ENCODE results near the gene AZU1. TPM values are rescaled to one million over a fixed set of nuclear protein-coding genes. Genes with fewer than 3 reads are reported as not detected.

The AZU1 gene
- polyA plus RNA-seq, 3 donors, result 2.7 to 5.7 (median 4.3) TPM

DNA sequence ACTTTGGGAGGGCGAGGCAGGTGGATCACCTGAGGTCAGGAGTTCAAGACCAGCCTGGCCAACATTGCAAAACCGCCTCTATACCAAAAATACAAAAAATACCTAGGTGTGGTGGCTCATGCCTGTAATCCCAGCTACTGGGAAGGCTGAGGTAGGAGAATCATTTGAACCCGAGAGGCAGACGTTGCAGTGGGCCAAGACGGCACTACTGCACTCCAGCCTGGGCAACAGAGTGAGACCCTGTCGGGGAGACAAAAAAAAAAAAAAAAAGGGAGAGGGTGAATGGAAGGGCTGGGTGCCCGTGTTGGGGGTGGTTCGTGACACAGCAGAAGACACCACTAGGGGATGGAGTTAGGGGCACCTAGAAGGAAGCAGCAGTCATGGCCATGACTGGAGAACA is 42.7 kb downstream of the AZU1 start:
- no peak overlapping the region for H3K4me2 ChIP-seq (replicated peaks; ENCODE audit: extremely low read depth, low read length, poor library complexity, severe bottlenecking)
- intact Hi-C loops (cut with micrococcal nuclease), result no loop called here
- peaks cover 31 to 52% of the 10 kb centered on the region in 2 donors for H3K36me3 Mint-ChIP-seq
- peaks cover 10 to 23% of the 10 kb centered on the region in 2 donors for H3K36me3 ChIP-seq (replicated peaks in 1 of 2; ENCODE audit: control insufficient read depth in 1 of 2, insufficient read depth in 2 of 2, low read length in 2 of 2)
- H3K9me3 Mint-ChIP-seq, result no peaks in the 10 kb centered on the region
- peaks cover 8 to 10% of the 10 kb centered on the region in 2 donors for H3K4me1 ChIP-seq (ENCODE audit: control insufficient read depth in 1 of 2, insufficient read depth in 2 of 2, low read length in 2 of 2)
- no peaks in the 10 kb centered on the region for H3K79me2 ChIP-seq (ENCODE audit: insufficient read depth, low read length)
- no peak overlapping the region for H3K9ac ChIP-seq (ENCODE audit: insufficient read depth, low read length, poor library complexity, severe bottlenecking)
- no peak overlapping the region for H3K4me3 ChIP-seq (replicated peaks in 1 of 3; ENCODE audit: low read depth in 2 of 3, low read length in 3 of 3)
- peaks cover 6% of the 10 kb centered on the region for H3K4me1 Mint-ChIP-seq
- 96% methylated on average over 5 of the region's 8 CpGs for WGBS (ENCODE audit: insufficient coverage)
- H2AFZ ChIP-seq (ENCODE audit: insufficient read depth, low read depth, low read length, poor library complexity, severe bottlenecking), result no peak overlapping the region
- no peak overlapping the region for H3K27ac ChIP-seq (ENCODE audit: low read depth in 1 of 2, low read length in 2 of 2)
- H3K27ac Mint-ChIP-seq, result peak overlapping the region in 2 of 7 donors; percentile 23 to 75
- DNase-seq, result no peak
- H3K27me3 ChIP-seq (ENCODE audit: control insufficient read depth in 2 of 2, insufficient read depth in 2 of 2, low read length in 2 of 2), result peaks cover 0 to 11% of the 10 kb centered on the region in 2 donors
- peaks cover 0 to 5% (median 2%) of the 10 kb centered on the region in 3 donors for H3K27me3 Mint-ChIP-seq (ENCODE audit: low read depth in 3 of 3)
- H3K9me3 ChIP-seq (replicated peaks in 1 of 2; ENCODE audit: control insufficient read depth in 1 of 2, insufficient read depth in 1 of 2, low read length in 2 of 2), result no peaks in the 10 kb centered on the region
- no peak overlapping the region for H3K4me3 Mint-ChIP-seq
- H4K20me1 ChIP-seq (ENCODE audit: insufficient read depth, low read length), result peaks cover 49% of the 10 kb centered on the region
- TF ChIP-seq, protein P1, sequence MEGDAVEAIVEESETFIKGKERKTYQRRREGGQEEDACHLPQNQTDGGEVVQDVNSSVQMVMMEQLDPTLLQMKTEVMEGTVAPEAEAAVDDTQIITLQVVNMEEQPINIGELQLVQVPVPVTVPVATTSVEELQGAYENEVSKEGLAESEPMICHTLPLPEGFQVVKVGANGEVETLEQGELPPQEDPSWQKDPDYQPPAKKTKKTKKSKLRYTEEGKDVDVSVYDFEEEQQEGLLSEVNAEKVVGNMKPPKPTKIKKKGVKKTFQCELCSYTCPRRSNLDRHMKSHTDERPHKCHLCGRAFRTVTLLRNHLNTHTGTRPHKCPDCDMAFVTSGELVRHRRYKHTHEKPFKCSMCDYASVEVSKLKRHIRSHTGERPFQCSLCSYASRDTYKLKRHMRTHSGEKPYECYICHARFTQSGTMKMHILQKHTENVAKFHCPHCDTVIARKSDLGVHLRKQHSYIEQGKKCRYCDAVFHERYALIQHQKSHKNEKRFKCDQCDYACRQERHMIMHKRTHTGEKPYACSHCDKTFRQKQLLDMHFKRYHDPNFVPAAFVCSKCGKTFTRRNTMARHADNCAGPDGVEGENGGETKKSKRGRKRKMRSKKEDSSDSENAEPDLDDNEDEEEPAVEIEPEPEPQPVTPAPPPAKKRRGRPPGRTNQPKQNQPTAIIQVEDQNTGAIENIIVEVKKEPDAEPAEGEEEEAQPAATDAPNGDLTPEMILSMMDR (IDR thresholded peaks at IDR 0.05), result no peak

DNA sequence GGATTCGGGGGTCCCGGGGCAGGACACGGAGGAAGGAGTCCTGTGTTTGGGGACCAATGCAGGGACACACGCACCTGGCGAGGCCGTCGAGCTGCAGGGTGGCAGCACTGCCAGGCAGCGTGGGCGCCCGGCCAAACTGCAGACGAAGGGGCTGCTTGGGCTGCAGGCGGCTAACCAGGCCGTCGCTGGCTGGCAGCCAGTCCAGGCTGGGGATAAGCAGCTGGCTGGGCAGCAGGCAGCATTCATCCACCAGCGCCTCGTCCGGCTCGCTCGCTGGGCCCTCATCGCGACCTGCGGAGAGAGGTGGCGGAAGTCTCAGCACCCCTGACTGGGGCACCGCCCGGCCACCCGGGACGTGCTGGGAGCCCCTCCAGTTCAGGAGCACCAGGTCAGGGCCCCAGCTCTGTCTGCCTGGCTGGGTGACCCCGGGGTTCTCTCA is 43.3 kb downstream of the AZU1 start:
- H3K4me3 ChIP-seq (replicated peaks in 1 of 3; ENCODE audit: low read depth in 2 of 3, low read length in 3 of 3), result no peak overlapping the region
- no peak overlapping the region for H3K27ac Mint-ChIP-seq

More for the DNA sequence above, 43.3 kb downstream of the AZU1 start:
- Mint-ChIP-seq H3K4me1 (peaks cover 6% of the 10 kb centered on the region), H3K36me3 (peaks cover 33 to 55% of the 10 kb centered on the region in 2 donors), H3K4me3 (no peak overlapping the region), H3K9me3 (no peaks in the 10 kb centered on the region), H3K27me3 (ENCODE audit: low read depth in 3 of 3) (peaks cover 0 to 3% (median 2%) of the 10 kb centered on the region in 3 donors)
- WGBS (ENCODE audit: insufficient coverage), result 98% methylated on average over 27 of the region's 28 CpGs
- intact Hi-C loops (cut with micrococcal nuclease), result no loop called here
- H3K4me1 ChIP-seq (ENCODE audit: control insufficient read depth in 1 of 2, insufficient read depth in 2 of 2, low read length in 2 of 2), result peaks cover 8 to 10% of the 10 kb centered on the region in 2 donors
- H3K79me2 ChIP-seq (ENCODE audit: insufficient read depth, low read length), result no peaks in the 10 kb centered on the region
- no peak overlapping the region for H3K9ac ChIP-seq (ENCODE audit: insufficient read depth, low read length, poor library complexity, severe bottlenecking)
- TF ChIP-seq, protein P1 (IDR thresholded peaks at IDR 0.05), result no peak
- peaks cover 44% of the 10 kb centered on the region for H4K20me1 ChIP-seq (ENCODE audit: insufficient read depth, low read length)
- peaks cover 10 to 29% of the 10 kb centered on the region in 2 donors for H3K36me3 ChIP-seq (replicated peaks in 1 of 2; ENCODE audit: control insufficient read depth in 1 of 2, insufficient read depth in 2 of 2, low read length in 2 of 2)
- H3K9me3 ChIP-seq (replicated peaks in 1 of 2; ENCODE audit: control insufficient read depth in 1 of 2, insufficient read depth in 1 of 2, low read length in 2 of 2), result no peaks in the 10 kb centered on the region
- H3K4me2 ChIP-seq (replicated peaks; ENCODE audit: extremely low read depth, low read length, poor library complexity, severe bottlenecking), result no peak overlapping the region
- H3K27ac ChIP-seq (ENCODE audit: low read depth in 1 of 2, low read length in 2 of 2), result no peak overlapping the region
- no peak overlapping the region for H2AFZ ChIP-seq (ENCODE audit: insufficient read depth, low read depth, low read length, poor library complexity, severe bottlenecking)
- no peak for DNase-seq
- H3K27me3 ChIP-seq (ENCODE audit: control insufficient read depth in 2 of 2, insufficient read depth in 2 of 2, low read length in 2 of 2), result peaks cover 0 to 6% of the 10 kb centered on the region in 2 donors
